Liver (tissue), 3 donors: ENCODE data around the gene KRT25.

ENCODE experiments used
- EGR1 ChIP-seq, 2 donors: IDR thresholded peaks; 2 replicates each; pipeline ENCODE4 v1.6.1; 2016 to 2018; ENCODE audit warnings: antibody characterized with exemption in 2 of 2, low read depth in 2 of 2
- NR2F2 ChIP-seq: IDR thresholded peaks from 2 replicates; pipeline ENCODE4 v1.6.1; 2016; ENCODE audit warnings: antibody characterized with exemption
- SP1 ChIP-seq: IDR thresholded peaks from 2 replicates; pipeline ENCODE4 v1.6.1; 2018; ENCODE audit warnings: antibody characterized with exemption, mild to moderate bottlenecking
- TAF1 ChIP-seq: conservative IDR thresholded peaks from 2 replicates; pipeline ENCODE4 v1.6.1; 2016; ENCODE audit warnings: antibody characterized with exemption, mild to moderate bottlenecking
- YY1 ChIP-seq: IDR thresholded peaks from 2 replicates; pipeline ENCODE4 v1.6.1; 2016; ENCODE audit warnings: antibody characterized with exemption, mild to moderate bottlenecking
- TF ChIP-seq, protein P1 (sequence below): fragments of 150-350 bp; IDR thresholded peaks from 2 replicates; pipeline ENCODE4 v1.5.1; 2017; ENCODE audit warnings: improper control_type of control experiment, low read depth, low read length; ENCODE audit not compliant: missing input control
- TF ChIP-seq, protein P2 (sequence below): IDR thresholded peaks from 2 replicates; pipeline ENCODE4 v1.6.1; 2016; ENCODE audit warnings: antibody characterized with exemption, mild to moderate bottlenecking
- TF ChIP-seq, protein P3 (sequence below): IDR thresholded peaks from 2 replicates; pipeline ENCODE4 v1.6.1; 2016; ENCODE audit warnings: antibody characterized with exemption
- donor health status: healthy.
- donor health status: healthy.

DNA sequence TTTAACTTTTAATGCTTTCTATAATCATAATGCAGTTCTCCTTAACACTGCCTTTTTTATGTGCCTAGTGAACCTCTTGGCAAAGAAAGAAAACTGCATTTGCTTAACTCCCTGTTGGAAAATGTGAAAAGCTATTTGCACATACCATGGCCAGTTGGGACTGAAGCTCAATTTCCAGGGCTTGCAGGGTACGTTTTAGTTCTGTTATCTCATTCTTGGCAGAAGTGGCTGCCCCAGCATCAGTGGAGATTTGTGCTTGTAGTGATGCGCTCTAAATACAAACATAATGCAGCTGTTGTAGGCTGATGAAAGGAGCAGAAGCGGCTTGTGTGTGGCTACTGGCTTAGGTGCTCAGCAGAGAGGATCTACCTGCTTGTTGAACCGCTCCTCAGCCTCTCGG, 55.3 kb downstream of the KRT25 start:
- TF ChIP-seq, protein P1, sequence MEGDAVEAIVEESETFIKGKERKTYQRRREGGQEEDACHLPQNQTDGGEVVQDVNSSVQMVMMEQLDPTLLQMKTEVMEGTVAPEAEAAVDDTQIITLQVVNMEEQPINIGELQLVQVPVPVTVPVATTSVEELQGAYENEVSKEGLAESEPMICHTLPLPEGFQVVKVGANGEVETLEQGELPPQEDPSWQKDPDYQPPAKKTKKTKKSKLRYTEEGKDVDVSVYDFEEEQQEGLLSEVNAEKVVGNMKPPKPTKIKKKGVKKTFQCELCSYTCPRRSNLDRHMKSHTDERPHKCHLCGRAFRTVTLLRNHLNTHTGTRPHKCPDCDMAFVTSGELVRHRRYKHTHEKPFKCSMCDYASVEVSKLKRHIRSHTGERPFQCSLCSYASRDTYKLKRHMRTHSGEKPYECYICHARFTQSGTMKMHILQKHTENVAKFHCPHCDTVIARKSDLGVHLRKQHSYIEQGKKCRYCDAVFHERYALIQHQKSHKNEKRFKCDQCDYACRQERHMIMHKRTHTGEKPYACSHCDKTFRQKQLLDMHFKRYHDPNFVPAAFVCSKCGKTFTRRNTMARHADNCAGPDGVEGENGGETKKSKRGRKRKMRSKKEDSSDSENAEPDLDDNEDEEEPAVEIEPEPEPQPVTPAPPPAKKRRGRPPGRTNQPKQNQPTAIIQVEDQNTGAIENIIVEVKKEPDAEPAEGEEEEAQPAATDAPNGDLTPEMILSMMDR, result no peak
- TF ChIP-seq TAF1, result no peak
- no peak for TF ChIP-seq NR2F2
- TF ChIP-seq, protein P2, sequence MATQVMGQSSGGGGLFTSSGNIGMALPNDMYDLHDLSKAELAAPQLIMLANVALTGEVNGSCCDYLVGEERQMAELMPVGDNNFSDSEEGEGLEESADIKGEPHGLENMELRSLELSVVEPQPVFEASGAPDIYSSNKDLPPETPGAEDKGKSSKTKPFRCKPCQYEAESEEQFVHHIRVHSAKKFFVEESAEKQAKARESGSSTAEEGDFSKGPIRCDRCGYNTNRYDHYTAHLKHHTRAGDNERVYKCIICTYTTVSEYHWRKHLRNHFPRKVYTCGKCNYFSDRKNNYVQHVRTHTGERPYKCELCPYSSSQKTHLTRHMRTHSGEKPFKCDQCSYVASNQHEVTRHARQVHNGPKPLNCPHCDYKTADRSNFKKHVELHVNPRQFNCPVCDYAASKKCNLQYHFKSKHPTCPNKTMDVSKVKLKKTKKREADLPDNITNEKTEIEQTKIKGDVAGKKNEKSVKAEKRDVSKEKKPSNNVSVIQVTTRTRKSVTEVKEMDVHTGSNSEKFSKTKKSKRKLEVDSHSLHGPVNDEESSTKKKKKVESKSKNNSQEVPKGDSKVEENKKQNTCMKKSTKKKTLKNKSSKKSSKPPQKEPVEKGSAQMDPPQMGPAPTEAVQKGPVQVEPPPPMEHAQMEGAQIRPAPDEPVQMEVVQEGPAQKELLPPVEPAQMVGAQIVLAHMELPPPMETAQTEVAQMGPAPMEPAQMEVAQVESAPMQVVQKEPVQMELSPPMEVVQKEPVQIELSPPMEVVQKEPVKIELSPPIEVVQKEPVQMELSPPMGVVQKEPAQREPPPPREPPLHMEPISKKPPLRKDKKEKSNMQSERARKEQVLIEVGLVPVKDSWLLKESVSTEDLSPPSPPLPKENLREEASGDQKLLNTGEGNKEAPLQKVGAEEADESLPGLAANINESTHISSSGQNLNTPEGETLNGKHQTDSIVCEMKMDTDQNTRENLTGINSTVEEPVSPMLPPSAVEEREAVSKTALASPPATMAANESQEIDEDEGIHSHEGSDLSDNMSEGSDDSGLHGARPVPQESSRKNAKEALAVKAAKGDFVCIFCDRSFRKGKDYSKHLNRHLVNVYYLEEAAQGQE, result no peak
- no peak for TF ChIP-seq EGR1 (IDR thresholded peaks at IDR 0.05; ENCODE audit: low read depth in 2 of 2)
- no peak for TF ChIP-seq SP1
- no peak for TF ChIP-seq YY1
- TF ChIP-seq, protein P3, sequence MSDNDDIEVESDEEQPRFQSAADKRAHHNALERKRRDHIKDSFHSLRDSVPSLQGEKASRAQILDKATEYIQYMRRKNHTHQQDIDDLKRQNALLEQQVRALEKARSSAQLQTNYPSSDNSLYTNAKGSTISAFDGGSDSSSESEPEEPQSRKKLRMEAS, result no peak
